GM04504 (cell line): ENCODE results near the gene LBHD1.

ENCODE experiments used
- DNase-seq: peaks from one replicate; pipeline ENCODE4 v3.0.0-alpha.2; 2012; ENCODE audit warnings: low read depth

LBHD1 gene

DNA sequence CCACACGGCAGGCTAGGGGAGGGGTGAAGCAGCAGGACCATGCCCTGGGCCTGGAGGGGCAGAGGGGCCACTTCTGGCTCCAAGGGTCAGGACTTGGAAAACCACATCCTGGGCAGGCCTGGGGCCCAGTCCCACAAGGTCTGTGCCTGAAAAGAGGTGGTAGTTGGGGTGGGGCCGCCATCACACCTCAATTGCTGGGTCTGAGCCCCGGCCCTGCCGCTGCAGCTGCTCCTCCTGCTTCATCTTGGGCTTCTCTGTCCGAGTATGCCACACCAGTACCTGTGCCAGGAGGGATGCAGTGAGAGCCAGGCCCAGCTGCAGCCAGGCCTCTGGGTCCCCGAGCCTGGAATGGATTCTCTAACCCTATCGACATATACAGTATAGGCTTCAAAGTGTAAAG, 56.5 kb downstream of the LBHD1 start:
- no peak for DNase-seq

DNA sequence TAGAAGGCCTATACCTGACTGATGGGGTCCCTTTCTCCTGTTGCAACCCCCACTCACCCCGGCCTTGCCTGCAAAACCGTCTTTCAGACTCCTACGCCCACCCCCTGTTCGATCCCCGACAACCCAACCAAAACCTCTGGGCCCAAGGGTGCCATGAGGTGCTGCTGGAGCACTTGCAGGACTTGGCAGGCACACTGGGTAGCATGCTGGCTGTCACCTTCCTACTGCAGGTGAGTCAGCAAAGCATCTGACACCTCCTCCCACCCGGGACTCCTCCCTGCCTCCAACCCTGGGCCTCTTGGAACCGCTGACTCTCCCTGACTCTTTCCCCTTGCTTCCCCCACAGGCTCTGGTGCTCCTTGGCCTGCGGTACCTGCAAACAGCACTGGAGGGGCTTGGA, 57.8 kb downstream of the LBHD1 start:
- DNase-seq = no peak

DNA sequence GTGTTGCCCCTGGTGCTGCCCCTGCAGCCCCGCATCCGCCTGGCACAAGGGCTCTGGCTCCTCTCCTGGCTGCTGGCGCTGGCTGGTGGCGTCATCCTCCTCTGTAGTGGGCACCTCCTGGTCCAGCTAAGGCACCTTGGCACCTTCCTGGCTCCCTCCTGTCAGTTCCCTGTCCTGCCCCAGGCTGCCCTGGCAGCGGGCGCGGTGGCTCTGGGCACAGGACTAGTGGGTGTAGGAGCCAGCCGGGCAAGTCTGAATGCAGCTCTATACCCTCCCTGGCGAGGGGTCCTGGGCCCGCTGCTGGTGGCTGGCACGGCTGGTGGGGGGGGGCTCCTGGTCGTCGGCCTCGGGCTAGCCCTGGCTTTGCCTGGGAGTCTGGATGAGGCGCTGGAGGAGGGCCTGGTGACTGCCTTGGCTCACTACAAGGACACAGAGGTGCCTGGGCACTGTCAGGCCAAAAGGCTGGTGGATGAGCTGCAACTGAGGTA, 58.7 kb downstream of the LBHD1 start:
- no peak for DNase-seq
